HEK293 (cell line): ENCODE results near the gene DIP2A.

Experiments used
- CTCF ChIP-seq: fragments of 450-650 bp; formaldehyde crosslinking; IDR thresholded peaks from 2 replicates; pipeline ENCODE4 v1.5.1; 2016; ENCODE audit warnings: missing biosample characterization, missing genetic modification characterization
- KLF1 ChIP-seq: fragments of 450-650 bp; formaldehyde crosslinking; IDR thresholded peaks from 2 replicates; pipeline ENCODE4 v1.5.1; 2016; ENCODE audit warnings: missing biosample characterization, missing genetic modification characterization
- ZBTB1 ChIP-seq: fragments of 450-650 bp; formaldehyde crosslinking; IDR thresholded peaks from 2 replicates; pipeline ENCODE4 v1.5.1; 2016; ENCODE audit warnings: missing biosample characterization, missing genetic modification characterization
- ZBTB17 ChIP-seq: fragments of 450-650 bp; formaldehyde crosslinking; IDR thresholded peaks from 2 replicates; pipeline ENCODE4 v1.5.1; 2016; ENCODE audit warnings: missing biosample characterization, missing genetic modification characterization
- ZNF138 ChIP-seq: fragments of 450-650 bp; formaldehyde crosslinking; IDR thresholded peaks from 2 replicates; pipeline ENCODE4 v1.5.1; 2016; ENCODE audit warnings: missing biosample characterization, missing genetic modification characterization, borderline replicate concordance
- ZNF19 ChIP-seq: fragments of 450-650 bp; formaldehyde crosslinking; IDR thresholded peaks from 2 replicates; pipeline ENCODE4; 2016; ENCODE audit warnings: missing biosample characterization, missing genetic modification characterization, low read depth
- ZNF324 ChIP-seq: fragments of 450-650 bp; formaldehyde crosslinking; IDR thresholded peaks from 2 replicates; pipeline ENCODE4 v1.5.1; 2016; ENCODE audit warnings: missing biosample characterization, missing genetic modification characterization
- ZNF391 ChIP-seq: fragments of 450-650 bp; formaldehyde crosslinking; IDR thresholded peaks from 2 replicates; pipeline ENCODE4 v1.5.1; 2016; ENCODE audit warnings: low read depth, missing biosample characterization, missing genetic modification characterization, borderline replicate concordance
- ZNF639 ChIP-seq: fragments of 450-650 bp; formaldehyde crosslinking; IDR thresholded peaks from 2 replicates; pipeline ENCODE4 v1.5.1; 2016; ENCODE audit warnings: missing biosample characterization, missing genetic modification characterization

GRCh38 chr21:46459356-46460112 lies 843 bp downstream of the DIP2A start:
- TF ChIP-seq KLF1 (tag by site-specific recombination) = no peak
- no peak for TF ChIP-seq ZNF391 (tag by site-specific recombination)
- TF ChIP-seq ZNF138 (tag by site-specific recombination) = no peak
- no peak for TF ChIP-seq ZBTB17 (tag by site-specific recombination)
- no peak for TF ChIP-seq CTCF (tag by site-specific recombination)
- no peak for TF ChIP-seq ZBTB1 (tag by site-specific recombination)
- TF ChIP-seq ZNF19 = no peak
- TF ChIP-seq ZNF639 = no peak
- TF ChIP-seq ZNF324 (tag by site-specific recombination) = no peak
